HepG2 (cell line): ENCODE results near the gene SCP2D1. TPM values are rescaled to one million over a fixed set of nuclear protein-coding genes. Genes with fewer than 3 reads are reported as not detected.
"Not testable (repeated sequence)": the region's sequence is repeated elsewhere in the genome, so short reads cannot be mapped to it uniquely, and the experiment has no call there.

ENCODE experiments used
- ATAC-seq: fragments of 200-7000 bp; cut with Tn5 transposase; 3 replicates; pipeline ENCODE4 v1.9.1; 2020; ENCODE audit warnings: mild to moderate bottlenecking, moderate library complexity
- BruUV-seq: library from RNA; stranded (reverse); fragments of 400-500 nt; replicated peaks from 2 replicates; lab custom pipeline; 2021; lab: Mats Ljungman, UMichigan
- CTCF ChIA-PET: fragments of 300-600 bp; formaldehyde crosslinking; extraction: SDS; loops from one replicate; lab custom pipeline; 2021; ENCODE audit warnings: low total read pairs, inconsistent platforms, low intra/inter-chr PET ratio; lab: Yijun Ruan, JAX
- POLR2A ChIA-PET: fragments of 350-600 bp; sonication (Branson Sonifier 250); formaldehyde crosslinking; loops from one replicate; lab custom pipeline; 2020; ENCODE audit warnings: antibody characterized with exemption, inconsistent platforms; lab: Yijun Ruan, JAX
- DNase-seq: peaks from one replicate; pipeline ENCODE4 v3.0.0-alpha.2; 2015; ENCODE audit warnings: low spot score
- FAIRE-seq: peaks from 3 replicates; lab custom pipeline; 2011; peaks lifted over from hg19 to GRCh38; lab: Jason Lieb, UNC
- H2AFZ ChIP-seq: one replicate; pipeline ENCODE4 v1.6.1; 2011; ENCODE audit warnings: low read length, inconsistent platforms
- H3K27ac ChIP-seq: fragments of 300-600 bp; 3 replicates; pipeline ENCODE4 v1.8.0; 2011; ENCODE audit warnings: mixed run types, mild to moderate bottlenecking, mixed read lengths, low read length, inconsistent platforms; ENCODE audit not compliant: insufficient read depth; ENCODE audit errors: extremely low read length
- H3K27me3 ChIP-seq, 2 experiments: fragments of 200-600 bp in 1 of 2; 2 replicates in 1 of 2; 3 replicates in 1 of 2; pipeline versions ENCODE4 v1.6.0 to v1.8.0; 2011; ENCODE audit warnings: low read length in 2 of 2, mild to moderate bottlenecking in 2 of 2, moderate library complexity in 2 of 2, inconsistent platforms in 1 of 2; ENCODE audit not compliant: insufficient read depth in 2 of 2, control insufficient read depth in 1 of 2
- H3K36me3 ChIP-seq, 2 experiments: fragments of 200-600 bp in 1 of 2; replicated peaks in 1 of 2; 2 replicates in 1 of 2; 3 replicates in 1 of 2; pipeline versions ENCODE4 v1.5.1 to v1.8.0; 2011; ENCODE audit warnings: low read length in 2 of 2, inconsistent platforms in 1 of 2; ENCODE audit not compliant: insufficient read depth in 2 of 2, control insufficient read depth in 1 of 2
- H3K4me1 ChIP-seq: 2 replicates; pipeline ENCODE4 v1.5.1; 2012; ENCODE audit warnings: low read length, inconsistent platforms; ENCODE audit not compliant: insufficient read depth
- H3K4me2 ChIP-seq: 2 replicates; pipeline ENCODE4 v1.6.0; 2011; ENCODE audit warnings: low read depth, low read length, inconsistent platforms
- H3K4me3 ChIP-seq, 3 experiments: fragments of 200-600 bp in 1 of 3; sonication (generic), shearing (Covaris generic) in 1 of 3; replicated peaks in 1 of 3; 2 replicates each; pipeline ENCODE4 v1.5.1; 2011 to 2016; ENCODE audit warnings: low read length in 3 of 3, inconsistent platforms in 2 of 3, low read depth in 2 of 3, mild to moderate bottlenecking in 2 of 3, control low read depth in 1 of 3, mixed read lengths in 1 of 3; ENCODE audit not compliant: insufficient read depth in 1 of 3
- H3K79me2 ChIP-seq: one replicate; pipeline ENCODE4 v1.6.1; 2011; ENCODE audit warnings: low read length, inconsistent platforms; ENCODE audit not compliant: insufficient read depth
- H3K9ac ChIP-seq: 2 replicates; pipeline ENCODE4 v1.6.0; 2011; ENCODE audit warnings: mild to moderate bottlenecking, low read depth, low read length, inconsistent platforms; ENCODE audit not compliant: insufficient read depth
- H3K9me3 ChIP-seq: 2 replicates; pipeline ENCODE4 v1.5.1; 2012; ENCODE audit warnings: mild to moderate bottlenecking, low read length
- H4K20me1 ChIP-seq: 2 replicates; pipeline ENCODE4 v1.6.0; 2011; ENCODE audit warnings: inconsistent platforms, mild to moderate bottlenecking, low read length, moderate library complexity; ENCODE audit not compliant: insufficient read depth
- ARHGAP35 ChIP-seq: sonication (generic); formaldehyde crosslinking; IDR thresholded peaks from 2 replicates; pipeline ENCODE4 v1.9.0; 2022; ENCODE audit warnings: mild to moderate bottlenecking, inconsistent platforms, moderate library complexity, missing genetic modification reagents, borderline replicate concordance
- ATF7 ChIP-seq, 2 experiments: fragments of 450-650 bp in 1 of 2; sonication (generic) in 1 of 2; formaldehyde crosslinking in 1 of 2; IDR thresholded peaks; 2 replicates each; pipeline versions ENCODE4 v1.4.0 to v1.6.1; 2016 to 2020; ENCODE audit warnings: antibody characterized with exemption in 1 of 2, mild to moderate bottlenecking in 1 of 2, missing genetic modification reagents in 1 of 2
- ATM ChIP-seq: fragments of 450-650 bp; IDR thresholded peaks from 2 replicates; pipeline ENCODE4 v1.7.1; 2017; ENCODE audit warnings: mild to moderate bottlenecking, borderline replicate concordance
- RFXANK ChIP-seq: IDR thresholded peaks from 2 replicates; pipeline ENCODE4 v1.6.1; 2016
- TEAD3 ChIP-seq: optimal IDR thresholded peaks from 2 replicates; pipeline ENCODE3; 2016; ENCODE audit warnings: borderline replicate concordance
- U2AF1 ChIP-seq: fragments of 200-400 bp; formaldehyde crosslinking; optimal IDR thresholded peaks from 2 replicates; pipeline ENCODE3; 2017; ENCODE audit warnings: mild to moderate bottlenecking, low read depth, low read length
- ZFP36L2 ChIP-seq: sonication (generic); formaldehyde crosslinking; IDR thresholded peaks from 2 replicates; pipeline ENCODE4 v1.4.0; 2020; ENCODE audit warnings: missing genetic modification reagents
- ZNF383 ChIP-seq: sonication (generic); formaldehyde crosslinking; IDR thresholded peaks from 2 replicates; pipeline ENCODE4 v1.4.0; 2020; ENCODE audit warnings: missing genetic modification reagents, mild to moderate bottlenecking, borderline replicate concordance
- ZNF546 ChIP-seq: sonication (generic); formaldehyde crosslinking; conservative IDR thresholded peaks from 2 replicates; pipeline ENCODE4 v1.8.1; 2023; ENCODE audit warnings: mild to moderate bottlenecking, missing genetic modification reagents
- WGBS: methylation state at CpG from one replicate; pipeline ENCODE4 v1.1.6; 2017; ENCODE audit warnings: low lambda C conversion rate; 5-methylcytosine and 5-hydroxymethylcytosine counted together
- in situ Hi-C: cut with HindIII; loops from 2 replicates; pipeline ENCODE4 v1.10.0; 2017; ENCODE audit warnings: low pct_unique_long_range_greater_than_20kb; ENCODE audit not compliant: extremely low pct_ligation_motif_present
- intact Hi-C: fragments of 100-400 bp; cut with micrococcal nuclease; formaldehyde crosslinking; loops from one replicate; pipeline ENCODE4 v1.10.0; 2022; ENCODE audit not compliant: unreplicated experiment
- polyA plus RNA-seq, 8 experiments: library from polyadenylated mRNA; depleted of rRNA in 3 of 8; stranded (reverse) in 7 of 8; unstranded in 1 of 8; fragments of >200 nt; fragmentation: Illumina TruSeq in 4 of 8; extraction: Trizol in 4 of 8; gene quantifications; 2 replicates each; pipeline versions ENCODE4 v1.2.1 to v1.2.3, GENCODE V29; 2011 to 2016; ENCODE audit warnings: low read depth in 4 of 8, missing spikeins in 1 of 8, mixed read lengths in 1 of 8; ENCODE audit not compliant: insufficient read depth in 1 of 8
- total RNA-seq, 5 experiments: library from RNA; depleted of rRNA; stranded (reverse); fragments of >200 nt; fragmentation: Illumina TruSeq; extraction: Trizol; gene quantifications; 2 replicates each; pipeline ENCODE4 v1.2.3, GENCODE V29; 2016; ENCODE audit warnings: low read depth in 1 of 5
- TF ChIP-seq, protein P1 (sequence below): sonication (generic); formaldehyde crosslinking; IDR thresholded peaks from 2 replicates; pipeline ENCODE4 v1.5.1; 2020; ENCODE audit warnings: mild to moderate bottlenecking, missing genetic modification reagents, moderate library complexity
- TF ChIP-seq, protein P2 (sequence below): sonication (generic); formaldehyde crosslinking; IDR thresholded peaks from 2 replicates; pipeline ENCODE4 v1.4.0; 2020; ENCODE audit warnings: missing genetic modification reagents, mild to moderate bottlenecking, borderline replicate concordance

Gene SCP2D1
- total and polyA plus RNA-seq, 2 of the 13 experiments (the other 11 are each of a cell fraction or from before 2014, with no cell fraction given), result not detected

DNA sequence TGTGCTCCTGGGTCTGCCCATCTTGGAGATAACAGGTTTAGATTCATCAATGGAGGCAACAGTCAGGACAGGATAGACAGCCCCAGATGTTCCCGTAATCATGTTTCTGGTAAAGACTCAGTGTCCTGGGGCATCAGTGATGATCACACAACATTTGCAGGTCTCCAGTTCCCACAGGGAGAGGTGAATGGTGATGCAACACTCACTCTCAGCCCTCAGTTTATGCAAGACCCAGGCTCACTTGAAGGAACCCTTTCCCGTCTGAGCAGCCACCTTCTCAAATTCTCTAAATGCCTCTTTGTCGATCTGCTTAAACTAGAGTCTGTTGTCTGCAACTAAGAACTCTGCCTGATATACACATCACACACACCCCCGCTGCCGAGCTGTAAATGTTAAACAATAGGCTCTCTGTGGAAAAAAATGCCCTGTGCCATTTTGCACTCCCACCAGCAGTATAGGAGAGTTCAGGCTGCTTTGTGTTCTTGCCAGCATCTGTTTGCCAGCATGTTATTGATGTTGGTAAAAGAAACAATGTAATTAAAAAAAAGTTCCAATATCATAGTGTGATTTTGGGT, 30.1 kb upstream of the SCP2D1 start (continued):
- TF ChIP-seq, protein P1, sequence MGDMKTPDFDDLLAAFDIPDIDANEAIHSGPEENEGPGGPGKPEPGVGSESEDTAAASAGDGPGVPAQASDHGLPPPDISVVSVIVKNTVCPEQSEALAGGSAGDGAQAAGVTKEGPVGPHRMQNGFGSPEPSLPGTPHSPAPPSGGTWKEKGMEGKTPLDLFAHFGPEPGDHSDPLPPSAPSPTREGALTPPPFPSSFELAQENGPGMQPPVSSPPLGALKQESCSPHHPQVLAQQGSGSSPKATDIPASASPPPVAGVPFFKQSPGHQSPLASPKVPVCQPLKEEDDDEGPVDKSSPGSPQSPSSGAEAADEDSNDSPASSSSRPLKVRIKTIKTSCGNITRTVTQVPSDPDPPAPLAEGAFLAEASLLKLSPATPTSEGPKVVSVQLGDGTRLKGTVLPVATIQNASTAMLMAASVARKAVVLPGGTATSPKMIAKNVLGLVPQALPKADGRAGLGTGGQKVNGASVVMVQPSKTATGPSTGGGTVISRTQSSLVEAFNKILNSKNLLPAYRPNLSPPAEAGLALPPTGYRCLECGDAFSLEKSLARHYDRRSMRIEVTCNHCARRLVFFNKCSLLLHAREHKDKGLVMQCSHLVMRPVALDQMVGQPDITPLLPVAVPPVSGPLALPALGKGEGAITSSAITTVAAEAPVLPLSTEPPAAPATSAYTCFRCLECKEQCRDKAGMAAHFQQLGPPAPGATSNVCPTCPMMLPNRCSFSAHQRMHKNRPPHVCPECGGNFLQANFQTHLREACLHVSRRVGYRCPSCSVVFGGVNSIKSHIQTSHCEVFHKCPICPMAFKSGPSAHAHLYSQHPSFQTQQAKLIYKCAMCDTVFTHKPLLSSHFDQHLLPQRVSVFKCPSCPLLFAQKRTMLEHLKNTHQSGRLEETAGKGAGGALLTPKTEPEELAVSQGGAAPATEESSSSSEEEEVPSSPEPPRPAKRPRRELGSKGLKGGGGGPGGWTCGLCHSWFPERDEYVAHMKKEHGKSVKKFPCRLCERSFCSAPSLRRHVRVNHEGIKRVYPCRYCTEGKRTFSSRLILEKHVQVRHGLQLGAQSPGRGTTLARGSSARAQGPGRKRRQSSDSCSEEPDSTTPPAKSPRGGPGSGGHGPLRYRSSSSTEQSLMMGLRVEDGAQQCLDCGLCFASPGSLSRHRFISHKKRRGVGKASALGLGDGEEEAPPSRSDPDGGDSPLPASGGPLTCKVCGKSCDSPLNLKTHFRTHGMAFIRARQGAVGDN (CRISPR knock-in tag), result no peak
- TF ChIP-seq ATF7 (IDR thresholded peaks at IDR 0.05), result 0 out of 2 replicates have a peak, but pooled peaks have one; percentile 18
- TF ChIP-seq ATF7 (CRISPR knock-in tag; IDR thresholded peaks at IDR 0.05), result no peak
- no peak for TF ChIP-seq ARHGAP35
- no peak for TF ChIP-seq ZNF383 (CRISPR knock-in tag)
- TF ChIP-seq, protein P2, sequence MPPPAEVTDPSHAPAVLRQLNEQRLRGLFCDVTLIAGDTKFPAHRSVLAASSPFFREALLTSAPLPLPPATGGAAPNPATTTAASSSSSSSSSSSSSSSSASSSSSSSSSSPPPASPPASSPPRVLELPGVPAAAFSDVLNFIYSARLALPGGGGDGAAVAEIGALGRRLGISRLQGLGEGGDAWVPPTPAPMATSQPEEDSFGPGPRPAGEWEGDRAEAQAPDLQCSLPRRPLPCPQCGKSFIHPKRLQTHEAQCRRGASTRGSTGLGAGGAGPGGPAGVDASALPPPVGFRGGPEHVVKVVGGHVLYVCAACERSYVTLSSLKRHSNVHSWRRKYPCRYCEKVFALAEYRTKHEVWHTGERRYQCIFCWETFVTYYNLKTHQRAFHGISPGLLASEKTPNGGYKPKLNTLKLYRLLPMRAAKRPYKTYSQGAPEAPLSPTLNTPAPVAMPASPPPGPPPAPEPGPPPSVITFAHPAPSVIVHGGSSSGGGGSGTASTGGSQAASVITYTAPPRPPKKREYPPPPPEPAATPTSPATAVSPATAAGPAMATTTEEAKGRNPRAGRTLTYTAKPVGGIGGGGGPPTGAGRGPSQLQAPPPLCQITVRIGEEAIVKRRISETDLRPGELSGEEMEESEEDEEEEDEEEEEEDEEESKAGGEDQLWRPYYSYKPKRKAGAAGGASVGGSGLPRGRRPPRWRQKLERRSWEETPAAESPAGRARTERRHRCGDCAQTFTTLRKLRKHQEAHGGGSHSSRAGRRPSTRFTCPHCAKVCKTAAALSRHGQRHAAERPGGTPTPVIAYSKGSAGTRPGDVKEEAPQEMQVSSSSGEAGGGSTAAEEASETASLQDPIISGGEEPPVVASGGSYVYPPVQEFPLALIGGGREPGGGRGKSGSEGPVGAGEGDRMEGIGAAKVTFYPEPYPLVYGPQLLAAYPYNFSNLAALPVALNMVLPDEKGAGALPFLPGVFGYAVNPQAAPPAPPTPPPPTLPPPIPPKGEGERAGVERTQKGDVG (CRISPR knock-in tag), result no peak
- no peak for TF ChIP-seq ATM
- no peak for TF ChIP-seq U2AF1
- no peak for TF ChIP-seq RFXANK (CRISPR knock-in tag)
- TF ChIP-seq ZFP36L2 (CRISPR knock-in tag), result no peak
- TF ChIP-seq ZNF546 (CRISPR knock-in tag), result no peak
- no peak for TF ChIP-seq TEAD3 (CRISPR knock-in tag)

DNA sequence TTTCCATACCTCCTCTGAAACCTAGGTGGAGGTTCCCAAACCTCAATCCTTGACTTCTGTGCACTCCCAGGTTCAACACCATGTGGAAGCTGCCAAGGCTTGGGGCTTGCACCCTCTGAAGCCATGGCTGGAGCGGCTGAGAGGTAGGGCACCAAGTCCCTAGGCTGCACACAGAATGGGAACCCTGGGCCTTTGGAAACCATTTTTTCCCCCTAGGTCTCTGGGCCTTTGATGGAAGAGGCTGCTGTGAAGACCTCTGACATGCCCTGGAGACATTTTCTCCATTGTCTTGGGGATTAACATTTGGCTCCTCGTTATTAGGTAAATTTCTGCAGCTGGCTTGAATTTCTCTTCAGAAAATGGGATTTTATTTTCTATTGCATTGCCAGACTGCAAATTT, 26.5 kb upstream of the SCP2D1 start:
- H3K79me2 ChIP-seq, H3K9me3 ChIP-seq, H4K20me1 ChIP-seq, H3K4me2 ChIP-seq, BruUV-seq, intact Hi-C loops, CTCF ChIA-PET, H3K9ac ChIP-seq, H2AFZ ChIP-seq, H3K27me3 ChIP-seq, H3K4me3 ChIP-seq, POLR2A ChIA-PET, DNase-seq, ATAC-seq, H3K4me1 ChIP-seq, FAIRE-seq, H3K27ac ChIP-seq, in situ Hi-C loops, H3K36me3 ChIP-seq: not testable (repeated sequence)
- 0% methylated on average over 1 of the region's 2 CpGs for WGBS
